Central memory CD8-positive, alpha-beta T cell (primary cell): Measurements from ENCODE around the gene PCNP.
"Not testable (repeated sequence)": the region's sequence is repeated elsewhere in the genome, so short reads cannot be mapped to it uniquely, and the experiment has no call there.

Source experiments
- ATAC-seq: fragments of 150-1000 bp; cut with Tn5 transposase; replicated peaks from 2 replicates; pipeline ENCODE4 v1.10.0; 2022; ENCODE audit warnings: mild to moderate bottlenecking, moderate FRiP score, moderate number of reproducible peaks; ENCODE audit not compliant: poor library complexity, severe bottlenecking; ENCODE audit errors: extremely low read depth
- DNase-seq, 2 donors: peaks; one replicate each; pipeline ENCODE4 v3.0.0; 2021; ENCODE audit warnings: low spot score in 2 of 2
- H3K27ac Mint-ChIP-seq: one replicate; pipeline ENCODE4 v1.8.0; 2022; ENCODE audit warnings: low read depth, mild to moderate bottlenecking, moderate library complexity, mixed read lengths
- H3K27me3 Mint-ChIP-seq: one replicate; pipeline ENCODE4 v1.8.0; 2022; ENCODE audit warnings: mixed read lengths
- H3K36me3 Mint-ChIP-seq: one replicate; pipeline ENCODE4 v1.8.0; 2022; ENCODE audit warnings: mild to moderate bottlenecking, moderate library complexity, mixed read lengths; ENCODE audit not compliant: insufficient read depth
- H3K4me1 Mint-ChIP-seq: one replicate; pipeline ENCODE4 v1.8.0; 2022; ENCODE audit warnings: mixed read lengths
- H3K4me3 Mint-ChIP-seq: one replicate; pipeline ENCODE4 v1.8.0; 2022; ENCODE audit warnings: mild to moderate bottlenecking, moderate library complexity, mixed read lengths
- H3K9me3 Mint-ChIP-seq: one replicate; pipeline ENCODE4 v1.8.0; 2022; ENCODE audit warnings: mixed read lengths

Gene PCNP

GRCh38 chr3:101542957-101543356 lies 31.0 kb upstream of the PCNP start:
- H3K36me3 Mint-ChIP-seq, result peaks cover 2% of the 10 kb centered on the region
- peak overlapping the region; percentile 84 for H3K27ac Mint-ChIP-seq
- H3K4me1 Mint-ChIP-seq, result peaks cover 17% of the 10 kb centered on the region
- H3K4me3 Mint-ChIP-seq, result no peak overlapping the region
- no peaks in the 10 kb centered on the region for H3K9me3 Mint-ChIP-seq
- H3K27me3 Mint-ChIP-seq, result no peaks in the 10 kb centered on the region
- peak; percentile 72 for ATAC-seq
- DNase-seq, result no peak

DNA sequence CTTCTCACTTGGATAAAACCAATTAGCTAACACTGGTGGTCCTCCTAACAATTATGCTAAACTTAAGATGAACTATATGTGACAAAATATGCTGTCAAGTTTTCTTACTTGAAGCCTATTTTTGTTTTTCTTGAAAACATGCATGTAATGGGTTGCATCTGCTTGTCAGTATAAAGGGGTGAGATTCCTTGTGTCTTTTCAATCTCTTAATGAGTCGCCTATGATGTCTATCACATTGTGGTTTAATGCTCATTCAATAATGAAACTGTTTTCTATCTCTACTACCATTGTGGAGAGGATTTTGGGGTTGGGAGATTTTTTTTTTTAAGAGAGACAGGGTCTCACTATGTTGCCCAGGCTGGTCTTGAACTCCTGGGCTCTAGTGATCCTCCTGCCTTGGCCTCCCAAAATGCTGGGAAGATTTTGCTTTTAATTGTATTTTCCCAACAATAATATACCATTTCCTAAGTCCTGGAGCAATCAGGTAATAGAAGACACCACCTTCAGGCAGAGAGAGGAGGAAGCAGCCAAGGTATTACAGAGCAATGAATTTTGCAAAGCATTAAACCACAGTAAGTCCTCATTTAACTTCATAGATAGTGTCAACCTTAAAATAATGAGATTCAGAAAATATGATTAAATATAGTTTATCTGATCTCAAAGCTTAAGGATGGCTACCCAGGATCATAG lies 29.7 kb upstream of the PCNP start:
- no peaks in the 10 kb centered on the region for H3K27me3 Mint-ChIP-seq
- no peak for DNase-seq
- no peaks in the 10 kb centered on the region for H3K36me3 Mint-ChIP-seq
- no peak overlapping the region for H3K4me3 Mint-ChIP-seq
- peak overlapping the region; percentile 84 for H3K27ac Mint-ChIP-seq
- H3K4me1 Mint-ChIP-seq, result peaks cover 17% of the 10 kb centered on the region
- ATAC-seq, result peak; percentile 66
- no peaks in the 10 kb centered on the region for H3K9me3 Mint-ChIP-seq

DNA sequence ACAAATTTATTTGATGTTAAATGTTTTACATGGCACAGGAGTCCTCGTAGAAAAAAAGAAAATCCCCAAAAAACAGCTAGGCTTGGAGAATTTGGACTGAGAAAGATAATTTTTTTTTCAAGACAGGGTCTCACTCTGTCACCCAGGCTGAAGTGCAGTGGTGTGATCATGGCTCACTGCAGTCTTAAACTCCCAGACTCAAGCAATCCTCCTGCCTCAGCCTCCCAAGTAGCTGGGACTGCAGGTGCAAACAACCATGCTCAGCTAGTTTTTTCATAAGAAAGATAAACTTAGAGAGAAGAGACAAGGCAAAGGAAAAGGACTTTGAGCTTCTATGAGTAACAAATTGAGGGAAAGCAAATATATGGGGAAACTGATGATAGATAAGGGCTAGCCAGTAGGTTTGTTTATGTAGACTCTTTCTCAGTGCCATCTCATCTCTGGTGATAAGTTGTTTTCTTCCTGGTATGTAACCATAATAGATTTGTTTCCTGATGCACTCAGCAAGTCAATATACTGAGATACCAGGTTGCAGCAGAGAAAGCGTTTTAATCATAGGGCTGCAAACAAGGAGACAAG lies 25.4 kb upstream of the PCNP start:
- Mint-ChIP-seq H3K27ac (peak overlapping the region; percentile 27), H3K36me3 (no peaks in the 10 kb centered on the region), H3K4me1 (peaks cover under 1% of the 10 kb centered on the region), H3K27me3 (no peaks in the 10 kb centered on the region), H3K9me3 (no peaks in the 10 kb centered on the region), H3K4me3 (no peak overlapping the region)
- no peak for ATAC-seq
- DNase-seq, result no peak

DNA sequence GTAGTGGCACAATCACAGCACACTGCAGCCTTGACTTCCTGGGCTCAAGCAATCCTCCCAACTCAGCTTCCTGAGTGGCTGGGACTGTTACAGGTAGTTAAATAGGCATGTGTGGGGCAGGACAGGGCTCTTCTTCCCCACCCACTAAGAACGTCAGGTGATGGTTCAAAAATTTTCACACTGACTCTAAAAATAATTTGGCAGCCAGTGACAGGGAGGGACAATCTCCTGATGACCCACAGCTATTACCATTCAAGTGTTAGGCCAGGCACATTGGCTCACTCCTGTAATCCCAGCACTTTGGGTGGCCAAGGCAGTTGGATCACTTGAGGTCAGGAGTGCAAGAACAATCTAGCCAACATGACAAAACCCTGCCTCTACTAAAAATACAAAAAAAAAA lies 24.5 kb upstream of the PCNP start:
- Mint-ChIP-seq H3K36me3 (no peaks in the 10 kb centered on the region), H3K4me1 (no peaks in the 10 kb centered on the region), H3K27me3 (peaks cover 7% of the 10 kb centered on the region), H3K27ac (no peak overlapping the region), H3K9me3 (no peaks in the 10 kb centered on the region), H3K4me3 (no peak overlapping the region)
- DNase-seq (no peak), ATAC-seq (no peak)

DNA sequence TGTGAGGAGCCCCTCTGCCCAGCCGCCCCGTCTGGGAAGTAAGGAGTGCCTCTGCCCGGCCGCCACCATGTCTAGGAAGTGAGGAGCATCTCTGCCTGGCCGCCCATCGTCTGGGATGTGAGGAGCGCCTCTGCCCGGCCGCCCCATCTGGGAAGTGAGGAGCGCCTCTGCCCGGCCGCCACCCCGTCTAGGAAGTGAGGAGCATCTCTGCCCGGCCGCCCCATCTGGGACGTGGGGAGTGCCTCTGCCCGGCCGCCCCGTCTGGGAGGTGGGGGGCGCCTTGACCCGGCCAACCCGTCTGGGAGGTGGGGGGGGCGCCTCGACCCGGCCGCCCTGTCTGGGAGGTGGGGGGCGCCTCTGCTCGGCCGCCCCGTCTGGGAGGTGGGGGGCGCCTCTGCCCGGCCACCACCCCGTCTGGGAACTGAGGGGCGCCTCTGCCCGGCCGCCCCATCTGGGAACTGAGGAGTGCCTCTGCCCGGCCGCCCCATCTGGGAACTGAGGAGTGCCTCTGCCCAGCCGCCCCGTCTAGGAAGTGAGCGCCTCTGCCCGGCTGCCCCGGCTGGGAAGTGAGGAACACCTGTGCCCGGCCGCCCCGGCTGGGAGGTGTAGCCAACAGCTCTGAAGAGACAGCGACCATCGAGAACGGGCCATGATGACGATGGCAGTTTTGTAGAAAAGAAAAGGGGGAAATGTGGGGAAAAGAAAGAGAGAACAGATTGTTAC lies 22.5 kb upstream of the PCNP start:
- H3K27me3 Mint-ChIP-seq, result peaks cover 15% of the 10 kb centered on the region
- not testable (repeated sequence) for ATAC-seq

GRCh38 chr3:101553381-101553780 lies 20.6 kb upstream of the PCNP start:
- H3K27me3 Mint-ChIP-seq, result peaks cover 24% of the 10 kb centered on the region
- H3K4me3 Mint-ChIP-seq, H3K9me3 Mint-ChIP-seq, DNase-seq, H3K36me3 Mint-ChIP-seq, H3K27ac Mint-ChIP-seq, ATAC-seq, H3K4me1 Mint-ChIP-seq: not testable (repeated sequence)

More for the DNA sequence above, 22.5 kb upstream of the PCNP start:
- not testable (repeated sequence) for H3K4me1 Mint-ChIP-seq, H3K4me3 Mint-ChIP-seq, H3K36me3 Mint-ChIP-seq, DNase-seq, H3K9me3 Mint-ChIP-seq, H3K27ac Mint-ChIP-seq

GRCh38 chr3:101556064-101556463 lies 17.9 kb upstream of the PCNP start:
- ATAC-seq, result no peak
- no peak overlapping the region for H3K4me3 Mint-ChIP-seq
- DNase-seq, result no peak
- peaks cover 2% of the 10 kb centered on the region for H3K36me3 Mint-ChIP-seq
- H3K4me1 Mint-ChIP-seq, result peaks cover 4% of the 10 kb centered on the region
- H3K9me3 Mint-ChIP-seq, result no peaks in the 10 kb centered on the region
- H3K27me3 Mint-ChIP-seq, result peaks cover 24% of the 10 kb centered on the region
- no peak overlapping the region for H3K27ac Mint-ChIP-seq

DNA sequence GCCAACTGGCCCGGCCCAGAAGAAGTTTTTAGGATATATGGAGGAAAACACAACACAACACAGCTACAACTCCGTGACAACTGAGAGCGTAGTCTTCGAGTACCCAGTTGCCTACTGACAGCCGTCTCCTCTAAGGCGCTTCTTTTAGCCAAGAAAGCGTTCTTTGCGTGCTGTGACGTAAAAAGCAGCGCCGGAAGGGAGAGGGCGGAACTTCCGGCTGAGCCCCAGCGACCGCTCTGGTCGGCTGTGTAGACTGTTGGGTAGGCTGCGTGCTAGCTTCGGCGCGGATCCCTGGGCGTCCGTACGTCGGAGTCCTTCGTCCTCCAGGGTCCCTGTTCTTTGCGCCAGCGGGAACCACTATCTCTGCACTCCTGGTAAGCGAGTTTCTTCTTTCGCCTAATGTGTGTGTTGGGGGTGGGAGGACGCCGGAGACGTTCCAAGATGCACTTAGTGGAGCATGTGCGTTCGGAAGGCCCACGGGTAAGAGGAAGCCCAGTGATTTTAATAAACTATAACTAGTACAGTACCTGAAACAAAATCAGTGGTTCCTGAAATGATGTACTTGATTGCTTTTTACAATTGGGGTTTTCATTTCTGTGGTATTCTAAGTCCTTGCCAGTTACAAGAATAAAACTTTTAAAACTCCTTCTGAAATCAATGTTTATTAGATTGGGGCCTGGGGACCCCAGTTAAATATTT lies 12.2 kb upstream of the PCNP start, which contains the start of gene TRMT10C:
Gene TRMT10C, plus strand, starts transcription at position 239 of the 699 bp plus-strand sequence. CDS start 2,914 bp downstream, outside the sequence.
- peaks cover 33% of the 10 kb centered on the region for H3K36me3 Mint-ChIP-seq
- DNase-seq (peak; percentile 83 to 89), ATAC-seq (peak; percentile 98)
- peak within 1 kb of the TSS; percentile 95 for H3K27ac Mint-ChIP-seq
- peak within 1 kb of the TSS; percentile 91 for H3K4me3 Mint-ChIP-seq
- H3K4me1 Mint-ChIP-seq, result peaks cover 22% of the 10 kb centered on the region
- peaks cover 6% of the 10 kb centered on the region for H3K27me3 Mint-ChIP-seq
- no peaks in the 10 kb centered on the region for H3K9me3 Mint-ChIP-seq

DNA sequence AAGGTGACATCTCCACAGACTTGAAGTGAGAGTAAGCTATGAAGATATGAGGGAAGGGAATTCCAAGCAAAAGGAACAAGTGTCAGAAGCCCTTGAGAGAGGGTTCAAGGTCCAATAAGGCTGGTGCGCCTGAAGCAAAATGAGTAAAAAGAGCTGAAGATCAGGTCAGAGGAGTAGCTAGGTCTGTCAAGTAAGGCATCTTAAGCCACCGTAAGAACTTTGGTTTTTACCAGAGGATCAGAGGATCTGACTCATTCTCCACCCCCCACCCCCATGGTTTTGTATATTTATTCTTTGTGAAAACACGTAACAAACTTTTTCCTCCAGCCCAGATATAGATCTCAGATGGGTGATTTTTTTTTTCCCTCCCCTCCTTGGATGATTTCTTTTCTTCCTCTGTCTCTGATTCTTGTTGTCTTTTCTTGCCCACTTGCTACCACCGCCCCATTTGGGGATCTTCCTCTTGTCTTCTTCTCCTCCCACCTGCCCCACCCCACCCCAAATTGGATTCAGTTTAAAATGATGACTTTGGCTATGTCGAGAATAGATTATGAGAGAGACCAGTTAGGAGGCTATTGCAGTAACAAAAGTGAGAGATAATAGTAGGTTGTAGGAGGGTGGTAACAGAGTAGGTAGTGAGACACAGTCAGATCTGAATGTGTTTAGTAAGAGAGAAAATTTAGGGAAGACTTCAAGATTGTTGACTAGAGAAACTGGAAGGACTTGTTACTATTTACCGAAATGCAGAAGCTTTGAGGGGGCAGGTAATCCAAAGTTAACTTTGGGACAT lies 6.3 kb upstream of the PCNP start:
- H3K9me3 Mint-ChIP-seq, result no peaks in the 10 kb centered on the region
- DNase-seq (no peak), ATAC-seq (no peak)
- H3K4me3 Mint-ChIP-seq, result no peak overlapping the region
- no peaks in the 10 kb centered on the region for H3K27me3 Mint-ChIP-seq
- H3K4me1 Mint-ChIP-seq, result peaks cover 13% of the 10 kb centered on the region
- peaks cover 29% of the 10 kb centered on the region for H3K36me3 Mint-ChIP-seq
- H3K27ac Mint-ChIP-seq, result no peak overlapping the region

DNA sequence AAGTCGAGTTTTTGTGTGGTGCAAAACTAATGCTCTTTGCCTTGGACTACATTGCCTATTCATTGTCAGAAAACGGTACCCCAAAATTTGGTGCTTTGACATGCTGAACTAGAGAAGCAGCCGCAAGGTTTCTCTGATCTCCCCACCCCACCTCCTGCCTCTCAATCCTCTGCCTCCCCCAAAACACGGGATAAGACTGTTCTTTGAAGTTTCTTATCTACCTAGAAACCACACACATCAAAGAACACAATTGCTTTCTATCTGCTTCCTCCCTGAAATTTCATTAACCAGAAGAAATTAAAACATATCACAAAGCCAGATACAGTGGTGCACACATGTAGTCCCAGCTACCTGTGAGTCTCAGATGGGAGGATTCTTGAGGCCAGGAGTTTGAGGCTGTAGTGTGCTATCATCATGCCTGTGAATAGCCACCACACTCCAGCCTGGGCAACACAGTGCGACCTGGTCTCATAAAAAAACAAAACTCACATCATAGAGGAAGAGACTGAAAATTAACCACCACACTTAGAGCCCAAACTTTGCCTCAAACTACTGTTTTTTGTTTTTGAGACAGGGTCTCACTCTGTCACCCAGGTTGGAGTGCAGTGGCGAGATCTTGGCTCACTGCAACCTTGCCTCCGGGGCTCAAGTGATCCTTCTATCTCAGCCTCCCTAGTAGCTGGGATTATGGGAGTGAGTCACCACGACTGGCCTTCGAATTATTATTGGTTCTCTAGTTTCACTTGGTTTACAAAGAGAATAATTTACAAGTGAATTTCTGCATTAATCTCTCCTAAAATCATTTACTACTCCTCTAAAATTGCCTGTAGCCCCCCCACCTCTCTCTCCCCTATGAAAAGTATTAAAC lies 2.7 kb upstream of the PCNP start:
- Mint-ChIP-seq H3K27ac (no peak overlapping the region), H3K27me3 (no peaks in the 10 kb centered on the region), H3K9me3 (no peaks in the 10 kb centered on the region), H3K36me3 (peaks cover 25% of the 10 kb centered on the region), H3K4me1 (peaks cover 33% of the 10 kb centered on the region), H3K4me3 (no peak overlapping the region)
- DNase-seq (no peak), ATAC-seq (no peak)

- peak overlapping the region; percentile 99 for H3K27ac Mint-ChIP-seq
- H3K9me3 Mint-ChIP-seq, result no peaks in the 10 kb centered on the region
- peaks cover 28% of the 10 kb centered on the region for H3K36me3 Mint-ChIP-seq
- H3K27me3 Mint-ChIP-seq, result no peaks in the 10 kb centered on the region
- DNase-seq (peak; percentile 46 to 56), ATAC-seq (peak; percentile 61)
- H3K4me1 Mint-ChIP-seq, result peaks cover 42% of the 10 kb centered on the region
- H3K4me3 Mint-ChIP-seq, result peak overlapping the region; percentile 93
Observed at GRCh38 chr3:101574388-101575112, 570 bp downstream of the PCNP start.
